HFF-Myc (cell line): ENCODE measurements around the gene TTC28.
"Not testable (repeated sequence)": the region's sequence is repeated elsewhere in the genome, so short reads cannot be mapped to it uniquely, and the experiment has no call there.

Experiments
- DNase-seq: peaks from one replicate; pipeline ENCODE4 v3.0.0-alpha.2; 2011; ENCODE audit warnings: low read depth; ENCODE audit errors: extremely low read depth
- H3K4me3 ChIP-seq: replicated peaks from 2 replicates; pipeline ENCODE4 v1.5.1; 2011; ENCODE audit warnings: low read depth, mild to moderate bottlenecking, control low read depth, low read length
- CTCF ChIP-seq: IDR thresholded peaks from 2 replicates; pipeline ENCODE4 v1.5.1; 2012; ENCODE audit warnings: mild to moderate bottlenecking, low read depth, low read length, control low read depth; ENCODE audit errors: missing control alignments

Gene TTC28

GRCh38 chr22:28179392-28179791, 500.2 kb downstream of the TTC28 start:
- DNase-seq: no peak
- no peak for TF ChIP-seq CTCF

DNA sequence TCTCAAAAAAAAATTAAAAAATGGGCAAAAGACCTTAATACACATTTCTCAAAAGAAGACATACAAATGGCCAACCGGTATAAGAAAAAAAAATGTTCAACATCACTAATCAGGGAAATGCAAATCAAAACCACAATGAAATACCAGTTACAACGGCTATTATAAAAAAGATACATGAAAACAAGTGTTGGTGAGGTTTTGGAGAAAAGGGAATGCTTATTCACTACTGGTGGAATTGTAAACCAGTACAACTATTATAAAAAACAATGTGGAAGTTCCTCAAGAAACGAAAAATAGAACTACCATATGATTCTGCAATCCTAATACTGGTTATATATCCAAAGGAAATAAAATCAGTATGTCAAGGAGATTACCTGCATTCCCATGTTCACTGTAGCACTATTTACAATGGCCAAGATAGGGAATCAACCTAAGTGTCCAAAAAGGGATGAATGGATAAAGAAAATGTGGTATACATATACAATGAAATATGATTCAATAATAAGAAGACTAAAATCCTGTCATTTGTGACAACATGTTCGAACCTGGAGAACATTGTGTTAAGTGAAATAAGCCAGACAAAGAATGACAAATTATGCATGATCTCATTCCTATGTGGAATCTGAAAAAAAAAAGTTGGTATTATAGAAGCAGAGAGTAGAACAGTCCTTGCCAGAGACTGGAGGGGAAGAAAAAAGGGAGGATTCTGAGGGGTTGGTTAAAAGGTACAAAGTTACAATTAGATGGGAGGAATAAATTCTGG, 503.7 kb downstream of the TTC28 start:
- TF ChIP-seq CTCF: no peak
- DNase-seq: no peak
- no peak overlapping the region for H3K4me3 ChIP-seq

More at GRCh38 chr22:28179392-28179791, 500.2 kb downstream of the TTC28 start:
- no peak overlapping the region for H3K4me3 ChIP-seq

- TF ChIP-seq CTCF: no peak
- DNase-seq: no peak
- no peak overlapping the region for H3K4me3 ChIP-seq
Measured at GRCh38 chr22:28174509-28174908, 505.1 kb downstream of the TTC28 start.

DNA sequence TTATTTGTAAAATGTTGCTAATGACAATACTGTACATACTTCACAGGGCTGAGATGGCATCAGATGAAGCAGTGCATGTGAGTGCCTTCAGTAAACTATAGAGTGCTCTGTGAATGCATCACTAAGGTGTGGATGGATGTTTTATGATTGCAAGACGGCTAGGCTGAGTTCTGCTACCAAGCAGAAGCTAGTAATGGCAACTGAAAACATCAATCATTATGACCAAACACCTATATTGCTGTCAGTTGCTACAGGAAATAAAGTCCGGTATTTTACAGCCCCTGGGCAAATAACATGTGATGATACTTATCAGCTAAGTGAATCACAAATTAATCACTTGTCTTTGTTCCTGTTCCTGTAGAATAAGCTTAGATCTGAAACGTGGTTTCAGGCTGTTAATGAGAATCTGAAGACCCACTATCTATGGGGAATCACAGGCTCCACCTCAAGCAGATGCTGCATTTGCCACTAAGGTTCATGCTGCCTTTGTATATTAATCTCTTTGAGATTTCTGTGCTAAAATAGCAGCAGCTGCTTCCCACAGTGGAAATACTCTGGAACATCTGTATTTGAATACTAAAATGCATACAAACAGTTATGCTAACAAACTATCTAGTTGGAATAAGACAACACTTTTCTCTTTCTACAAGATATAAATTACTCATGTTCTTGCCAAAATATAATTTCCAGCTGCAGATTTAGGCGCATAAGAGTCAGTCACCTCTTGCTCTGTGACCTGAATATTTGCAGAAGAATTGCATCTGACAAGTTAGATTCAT, 506.6 kb downstream of the TTC28 start:
- no peak overlapping the region for H3K4me3 ChIP-seq
- no peak for TF ChIP-seq CTCF
- no peak for DNase-seq

DNA sequence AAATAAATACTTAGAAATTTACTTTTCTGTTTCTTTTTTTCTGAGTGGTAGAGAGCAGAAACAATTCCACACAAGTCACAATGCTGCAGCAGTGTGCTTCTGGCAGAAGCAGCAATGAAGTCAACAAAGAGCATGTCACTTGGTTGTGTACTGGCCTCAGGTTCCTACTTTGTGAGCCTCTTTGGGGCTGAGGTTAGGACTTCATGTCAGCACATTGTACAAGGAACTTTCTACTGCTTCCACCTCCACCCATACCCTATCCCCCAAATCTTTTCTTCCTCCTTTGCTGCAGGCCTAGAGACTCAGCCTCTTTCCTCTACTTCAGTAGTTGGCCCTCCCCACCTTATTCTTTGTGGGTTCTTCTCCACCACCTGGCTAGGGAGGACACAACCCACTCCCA, 507.9 kb downstream of the TTC28 start:
- DNase-seq: no peak
- TF ChIP-seq CTCF: no peak
- H3K4me3 ChIP-seq: no peak overlapping the region

GRCh38 chr22:28171115-28171514, 508.5 kb downstream of the TTC28 start:
- DNase-seq: no peak
- TF ChIP-seq CTCF: no peak
- no peak overlapping the region for H3K4me3 ChIP-seq

- H3K4me3 ChIP-seq, DNase-seq: not testable (repeated sequence)
Measured at GRCh38 chr22:28169314-28169713, 510.3 kb downstream of the TTC28 start.
